HG02678 (cell line): ENCODE results near the gene NPC1L1.

ENCODE experiments used
- ATAC-seq: cut with Tn5 transposase; IDR thresholded peaks from one replicate; pipeline ENCODE4 v1.9.1; 2021; ENCODE audit warnings: mild to moderate bottlenecking, moderate library complexity; ENCODE audit not compliant: unreplicated experiment

NPC1L1 gene

DNA sequence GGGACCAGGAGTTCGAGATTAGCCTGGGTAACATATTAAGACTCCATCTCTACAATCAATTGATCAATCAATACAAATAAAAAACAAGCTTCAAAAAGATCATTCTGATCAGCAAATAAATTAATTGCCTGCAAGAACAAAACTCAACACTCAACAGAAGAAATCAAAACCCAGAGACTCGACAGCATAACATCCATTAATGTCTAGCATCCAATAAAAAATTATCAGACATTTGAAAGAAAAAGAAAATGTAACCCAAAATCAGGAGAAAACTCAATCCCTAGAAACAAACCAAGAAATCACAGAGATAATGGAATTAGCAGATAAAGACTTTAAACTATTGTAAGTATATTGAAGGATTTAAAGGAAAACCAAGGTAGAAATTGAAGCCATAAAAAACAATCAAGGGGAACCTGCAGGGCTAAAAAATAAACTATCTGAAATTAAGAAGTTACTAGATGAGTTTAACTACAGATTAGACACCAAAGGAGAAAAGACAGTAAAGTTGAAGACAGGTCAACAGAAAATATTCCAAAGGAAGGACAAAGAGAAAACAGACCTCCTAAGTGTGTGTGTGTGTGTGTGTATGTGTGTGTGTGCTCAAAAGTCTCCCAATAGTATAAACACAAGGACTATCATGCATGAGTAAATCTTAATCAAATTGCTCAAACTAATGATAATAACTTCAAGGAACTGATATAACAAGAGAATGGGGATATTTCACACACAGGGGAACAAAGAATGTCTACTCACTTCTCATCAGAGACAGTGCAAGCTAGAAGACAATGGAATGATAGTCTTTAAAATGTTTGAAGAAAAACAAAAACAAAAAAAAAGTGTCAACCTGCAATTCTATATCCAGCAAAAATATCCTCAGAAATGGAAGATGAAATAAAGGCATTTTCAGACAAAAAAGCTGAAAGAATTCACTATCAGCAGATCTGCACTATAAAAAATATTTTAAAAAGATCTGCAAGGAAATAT is 58.3 kb downstream of the NPC1L1 start:
- ATAC-seq, result no peak

DNA sequence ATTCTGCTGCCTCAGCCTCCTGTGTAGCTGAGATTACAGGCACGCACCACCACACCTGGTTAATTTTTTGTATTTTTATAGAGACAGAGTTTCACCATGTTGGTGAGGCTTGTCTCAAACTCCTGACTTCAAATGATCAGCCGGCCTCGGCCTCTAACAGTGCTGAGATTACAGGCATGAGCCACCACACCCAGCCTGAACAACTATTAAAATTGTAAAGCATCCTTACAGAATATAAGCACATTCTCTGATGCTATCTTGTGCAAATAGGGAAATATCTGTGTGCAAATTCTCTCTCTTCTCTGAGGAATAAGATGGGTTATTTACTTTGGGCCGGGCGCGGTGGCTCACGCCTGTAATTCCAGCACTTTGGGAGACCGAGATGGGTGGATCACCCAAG is 63.2 kb downstream of the NPC1L1 start:
- ATAC-seq, result no peak

DNA sequence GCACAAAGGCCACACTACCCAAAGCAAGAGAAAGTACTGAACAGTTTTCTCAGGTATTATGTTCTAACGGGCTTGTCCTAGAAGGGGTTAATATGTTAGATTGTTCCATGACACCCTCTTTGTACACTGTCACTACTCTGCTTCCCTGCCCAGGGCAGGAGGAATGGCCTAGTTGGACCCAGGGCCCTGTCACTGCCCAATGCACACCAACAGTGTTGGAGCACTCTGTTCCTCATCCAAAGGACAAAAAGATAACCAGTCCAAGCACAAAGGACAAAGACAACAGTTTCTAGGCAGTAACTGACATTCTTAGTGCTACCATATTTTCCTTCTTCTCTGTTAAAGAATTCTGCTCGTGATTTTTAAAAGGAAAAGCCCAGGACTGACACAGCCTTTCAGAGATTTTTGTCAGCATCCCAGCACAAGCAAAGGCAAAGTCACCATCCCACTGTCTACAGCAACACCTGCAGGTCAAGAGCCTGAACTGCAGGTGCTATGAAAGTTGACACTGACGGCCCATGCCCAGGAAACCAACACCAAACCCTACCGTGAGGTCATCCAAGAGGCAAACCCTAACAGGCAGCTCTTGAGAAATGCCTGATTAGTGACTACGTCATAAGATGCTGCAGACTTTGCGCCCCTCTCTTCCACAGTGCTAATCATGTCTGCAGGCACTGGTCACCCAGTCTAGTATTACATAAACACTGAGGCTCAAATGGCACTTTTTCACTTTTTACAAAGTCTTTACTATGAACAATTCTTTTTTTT is 63.9 kb downstream of the NPC1L1 start:
- peak; percentile 74 for ATAC-seq

DNA sequence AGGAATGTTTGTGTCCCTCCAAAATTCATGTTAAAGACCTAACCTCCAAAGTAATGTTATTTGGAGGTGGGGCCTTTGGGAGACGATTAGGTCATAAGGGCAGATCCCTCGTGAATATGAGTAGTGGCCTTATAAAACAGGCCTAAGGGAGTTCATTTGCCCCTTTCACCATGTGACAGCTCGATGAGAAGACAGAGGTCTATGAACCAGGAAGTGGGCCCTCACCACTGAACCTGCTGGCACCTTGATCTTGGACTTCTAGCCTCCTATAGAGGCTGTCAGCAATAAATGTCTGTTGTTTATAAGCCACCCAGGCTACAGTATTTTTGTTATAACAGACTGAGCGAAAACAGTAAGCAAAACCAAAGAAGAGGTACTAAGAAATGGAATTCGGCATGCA is 64.8 kb downstream of the NPC1L1 start:
- no peak for ATAC-seq

DNA sequence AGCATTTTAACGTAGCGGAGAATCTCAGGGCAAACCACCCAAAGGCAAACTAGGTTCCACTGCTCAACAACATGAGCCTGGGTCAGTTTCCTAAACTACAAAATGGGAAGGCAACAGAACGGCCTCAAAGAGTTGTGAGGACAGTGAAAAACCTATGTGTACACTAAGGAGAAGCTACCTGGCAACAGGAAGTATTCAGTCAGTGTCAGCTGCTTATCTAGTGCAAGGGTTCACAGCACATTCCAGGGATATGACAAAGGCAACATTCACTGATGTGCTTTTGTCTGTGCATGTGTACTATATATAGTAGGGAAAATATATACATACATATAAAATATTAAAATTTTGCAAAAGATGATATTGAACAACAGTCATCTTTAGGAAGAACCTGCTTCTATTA is 67.8 kb downstream of the NPC1L1 start:
- ATAC-seq, result no peak

DNA sequence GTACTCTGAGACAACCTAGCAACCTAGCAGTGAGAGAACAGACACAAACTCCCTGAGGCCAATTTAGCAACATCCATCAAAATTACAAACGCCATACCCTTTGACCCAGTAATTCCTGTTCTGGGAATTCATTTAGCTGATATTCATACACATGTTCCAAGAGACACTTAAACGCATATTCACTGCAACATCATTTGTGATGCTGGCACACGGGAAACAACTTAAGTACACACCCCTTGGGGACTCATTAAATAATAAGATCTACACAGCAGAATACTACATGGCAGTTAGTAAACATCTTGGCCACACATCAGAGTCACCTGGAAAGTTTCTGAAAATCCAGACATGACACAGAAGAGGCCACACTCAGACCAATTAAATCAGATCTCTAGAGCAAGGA is 68.3 kb downstream of the NPC1L1 start:
- no peak for ATAC-seq

DNA sequence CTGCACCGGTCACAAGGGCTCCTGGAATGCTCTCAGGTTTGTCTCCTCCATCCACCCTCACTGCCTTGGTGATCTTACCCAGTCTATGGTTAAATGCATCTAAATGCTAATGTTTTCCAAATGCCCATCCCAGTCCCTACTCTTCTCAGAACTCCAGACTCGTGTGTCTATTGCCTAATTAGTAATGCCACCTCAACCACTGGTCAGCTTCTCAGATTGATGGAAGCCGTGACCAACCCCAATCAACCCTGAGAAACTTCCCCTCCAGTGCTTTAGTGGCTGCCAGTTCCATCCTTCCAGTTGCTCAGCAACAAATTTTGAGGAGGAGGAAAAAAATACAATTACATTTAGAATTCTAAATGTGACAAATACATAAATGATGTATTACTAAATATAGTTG is 69.3 kb downstream of the NPC1L1 start:
- ATAC-seq, result no peak

DNA sequence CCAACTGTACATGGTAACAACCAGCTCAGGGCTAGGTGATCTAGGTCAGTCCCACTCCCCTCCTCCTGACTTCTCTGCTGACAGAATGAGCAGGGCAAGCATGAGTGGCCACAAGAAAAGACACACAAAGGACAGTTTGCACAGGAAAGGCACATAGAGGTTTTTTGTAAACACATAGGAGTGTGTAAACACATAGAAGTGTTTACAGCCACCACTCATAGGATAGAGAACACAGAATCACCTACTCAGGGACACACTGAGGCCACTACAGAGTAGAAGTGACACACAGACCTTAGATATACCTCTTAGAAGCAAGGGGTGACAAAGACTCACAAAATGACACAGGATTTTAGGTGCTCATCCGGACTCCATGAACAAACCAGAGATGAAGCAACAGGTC is 69.7 kb downstream of the NPC1L1 start:
- no peak for ATAC-seq

DNA sequence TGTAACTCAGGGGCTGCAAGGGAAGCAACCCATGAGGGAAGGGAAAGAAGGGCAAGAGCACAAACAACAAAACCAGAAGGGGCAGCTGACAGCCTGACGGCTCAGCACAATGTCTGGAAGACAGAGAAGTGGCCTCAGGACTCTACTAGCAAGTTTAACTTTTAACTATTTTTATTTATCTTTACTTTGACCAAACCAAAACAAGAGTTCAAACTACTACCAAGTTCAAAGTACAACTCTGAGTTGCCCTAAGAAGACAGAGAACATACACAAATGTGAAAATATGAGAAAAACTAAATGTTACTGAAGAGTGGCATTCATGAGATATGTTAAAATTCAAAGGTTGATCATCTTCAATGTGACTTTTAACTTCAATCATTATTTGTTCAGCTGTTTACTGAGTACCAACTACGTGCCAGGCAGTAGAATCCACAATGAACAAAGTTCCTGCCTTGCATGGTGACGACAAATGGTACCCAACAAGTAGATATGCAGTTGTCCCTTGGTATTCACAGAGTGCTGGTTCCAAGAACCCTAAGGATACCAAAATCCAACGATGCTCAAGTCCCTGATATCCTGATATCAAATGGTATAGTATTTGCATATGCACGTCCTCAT is 70.4 kb downstream of the NPC1L1 start:
- no peak for ATAC-seq

DNA sequence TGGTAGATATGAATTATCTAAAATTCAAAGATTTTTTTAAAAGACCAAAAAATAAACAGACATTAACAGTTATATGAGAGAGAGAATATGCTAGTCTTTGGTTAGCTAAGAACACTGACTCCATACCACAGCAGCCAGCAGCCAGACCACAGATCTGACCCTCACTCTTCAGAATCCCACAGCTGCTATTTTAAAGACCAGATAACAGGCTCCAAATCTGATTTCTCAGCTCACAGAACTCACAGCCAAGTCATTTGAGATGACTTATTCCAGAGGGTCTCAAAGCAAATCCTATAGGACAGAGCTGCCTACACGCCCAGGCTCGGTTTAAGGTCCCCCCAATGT is 71.0 kb downstream of the NPC1L1 start:
- no peak for ATAC-seq

DNA sequence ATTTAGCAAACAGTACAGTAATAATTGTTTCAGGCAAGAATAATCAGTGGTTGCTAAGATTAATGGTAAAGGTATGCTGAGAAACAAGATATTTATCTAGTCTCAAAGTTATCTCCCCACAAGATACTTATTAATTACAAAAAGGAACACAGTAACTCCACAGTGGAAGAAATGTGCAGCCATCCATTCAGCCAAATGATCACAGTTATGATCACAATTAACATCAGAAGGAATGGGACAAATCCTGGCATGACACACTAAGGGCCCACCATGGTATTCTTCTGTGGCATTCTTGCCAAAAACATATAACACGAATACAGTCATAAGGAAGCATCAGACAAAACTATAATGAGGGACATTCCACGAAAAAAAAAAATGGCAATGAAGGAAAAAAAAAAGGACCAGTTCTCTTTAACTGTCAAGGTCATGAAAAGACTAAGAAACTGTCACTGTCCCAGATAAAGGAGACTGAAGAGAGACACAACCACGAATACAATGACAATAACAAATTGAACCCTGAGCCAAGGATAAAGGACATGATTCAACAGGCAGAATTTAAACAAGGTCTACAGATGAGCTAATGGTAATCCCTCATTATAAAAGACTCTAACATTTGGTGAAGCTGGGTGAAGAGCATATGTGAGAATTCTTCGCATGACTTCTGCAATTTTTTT is 71.5 kb downstream of the NPC1L1 start:
- ATAC-seq, result no peak

DNA sequence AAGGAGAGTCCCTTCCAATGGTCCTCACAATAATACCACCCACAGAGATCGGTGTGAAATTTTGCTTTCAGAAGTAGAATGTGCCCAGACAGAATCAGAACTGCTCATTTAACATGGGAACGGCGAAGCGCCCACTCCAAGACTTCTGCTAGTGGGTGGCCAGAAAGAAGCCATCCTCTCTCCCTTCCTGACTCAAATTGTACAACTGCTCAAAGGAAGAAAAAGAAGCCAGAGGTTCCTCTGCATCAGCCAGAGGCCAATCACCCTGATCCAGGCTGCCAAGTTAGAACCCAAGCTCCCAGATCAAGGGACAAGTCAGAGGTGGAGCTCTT is 73.9 kb downstream of the NPC1L1 start:
- no peak for ATAC-seq

DNA sequence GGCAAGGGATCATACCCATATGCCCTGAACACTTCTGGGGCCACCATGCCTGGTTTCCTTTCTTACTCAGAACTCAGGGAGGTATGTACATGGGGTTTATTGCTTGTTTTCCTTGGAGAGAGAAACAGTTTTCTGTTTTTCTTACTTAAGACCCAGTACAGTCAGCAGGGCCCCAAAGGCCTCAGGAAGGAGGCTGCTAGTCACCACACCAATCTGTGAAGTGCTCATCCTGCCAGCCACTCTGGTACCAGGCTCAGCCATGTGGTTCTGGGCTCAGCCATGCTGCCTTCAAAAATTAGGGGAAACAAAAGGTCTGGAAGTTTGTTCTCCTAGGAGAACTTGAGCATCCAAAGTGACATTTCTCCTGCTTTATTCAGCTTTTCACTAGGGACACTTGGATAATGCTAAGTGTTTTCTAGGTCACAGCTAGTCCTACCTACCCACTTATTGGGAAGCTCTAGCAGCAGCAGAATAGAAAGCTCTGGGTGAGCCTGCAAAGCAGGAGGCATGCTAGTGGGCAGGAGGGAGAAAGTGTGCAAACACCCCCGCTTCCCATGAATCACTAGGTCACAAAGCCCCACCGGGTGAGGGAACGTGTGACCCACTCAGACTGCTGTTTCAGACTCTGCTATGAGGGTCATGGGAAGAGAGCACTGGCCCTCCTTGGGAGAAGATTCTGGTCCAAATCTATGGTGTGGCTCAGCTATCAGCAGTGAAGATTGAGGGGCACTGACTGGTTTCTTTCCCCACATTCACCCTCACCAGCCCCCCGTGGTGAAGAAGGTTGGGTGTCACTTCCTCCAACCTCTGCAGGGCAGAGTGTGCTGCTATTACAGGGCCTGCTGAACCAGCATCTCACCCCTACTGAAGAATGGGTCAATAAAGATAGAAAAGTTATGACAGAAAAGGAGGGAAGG is 74.6 kb downstream of the NPC1L1 start:
- ATAC-seq, result no peak

DNA sequence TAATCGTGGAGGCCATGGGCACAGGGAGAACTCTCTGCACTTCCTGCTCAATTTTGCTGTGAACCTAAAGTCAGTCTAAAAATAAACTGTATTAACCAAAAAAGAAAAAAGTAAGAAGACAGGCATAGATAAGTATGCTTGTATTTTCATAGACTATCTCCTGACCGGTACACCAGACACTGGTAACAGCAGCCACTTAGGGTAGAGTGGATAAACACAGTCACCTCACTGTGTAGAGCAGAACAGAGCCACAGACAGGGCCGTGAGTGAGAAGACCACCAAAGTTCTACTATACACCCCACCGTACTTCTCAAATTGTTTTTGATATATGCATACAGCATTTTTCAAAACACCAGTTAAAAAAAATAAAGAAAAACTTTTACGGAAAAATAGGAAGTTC is 75.6 kb downstream of the NPC1L1 start:
- ATAC-seq, result no peak

DNA sequence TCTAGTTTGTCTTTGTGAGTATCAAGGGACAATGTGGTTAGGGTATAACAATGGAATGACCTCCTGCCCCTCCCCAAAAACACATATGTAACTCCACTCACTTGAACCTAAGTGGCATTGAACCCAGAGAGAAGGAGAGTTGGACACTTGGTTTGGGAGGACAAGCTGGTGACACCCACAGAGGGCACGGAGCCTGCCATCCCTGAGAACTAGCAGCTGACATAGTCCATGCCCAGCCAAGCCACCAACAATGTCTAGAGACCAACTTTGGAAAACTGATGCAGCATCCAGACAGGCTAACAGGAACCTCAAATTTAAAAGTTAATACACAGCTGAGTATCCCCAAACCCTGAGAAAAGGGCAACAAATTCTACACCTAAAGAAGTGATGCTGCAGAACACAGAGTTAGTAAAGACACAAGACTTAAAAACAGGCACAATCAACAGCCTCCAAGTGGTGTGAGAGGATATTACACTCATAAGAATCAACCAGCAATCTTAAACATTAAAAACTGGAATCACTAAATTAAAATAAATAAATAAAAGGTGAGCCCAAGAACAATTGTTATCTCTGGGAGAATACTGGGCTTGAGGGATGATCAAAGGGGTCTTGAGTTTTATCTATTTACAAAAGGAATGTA is 77.8 kb downstream of the NPC1L1 start:
- ATAC-seq, result no peak
